NOMO-1 treated with dmso at 0.1 percent for 144 hours (cell line): Measurements from ENCODE around the gene BCKDK.
"Not testable (repeated sequence)": the region's sequence is repeated elsewhere in the genome, so short reads cannot be mapped to it uniquely, and the experiment has no call there.

Experiments used
- DNase-seq: peaks from one replicate; lab custom pipeline; 2025; ENCODE audit not compliant: unreplicated experiment; lab: John Stamatoyannopoulos, UW

The BCKDK gene

GRCh38 chr16:31094424-31095120, 13.6 kb upstream of the BCKDK start, which contains the start of gene VKORC1:
TSS of gene VKORC1 (minus strand) at chr16:31094797. CDS start at chr16:31094729, 68 bp downstream.
- DNase-seq = peak; percentile 98

GRCh38 chr16:31099860-31100638, 8.1 kb upstream of the BCKDK start:
- no peak for DNase-seq

GRCh38 chr16:31100876-31101641, 7.1 kb upstream of the BCKDK start:
- DNase-seq = not testable (repeated sequence)

GRCh38 chr16:31105677-31106213, 2.4 kb upstream of the BCKDK start:
- DNase-seq = peak; percentile 78

- DNase-seq = no peak
Observed at GRCh38 chr16:31106509-31107464, 1.4 kb upstream of the BCKDK start.

GRCh38 chr16:31107465-31107867, 720 bp upstream of the BCKDK start:
- DNase-seq = no peak

GRCh38 chr16:31108794-31109558, 790 bp downstream of the BCKDK start:
- DNase-seq = no peak

GRCh38 chr16:31109622-31110021, 1.4 kb downstream of the BCKDK start:
- DNase-seq = no peak

- DNase-seq = no peak
Observed at GRCh38 chr16:31110106-31111034, 2.2 kb downstream of the BCKDK start.

GRCh38 chr16:31111881-31112466, 3.8 kb downstream of the BCKDK start:
- no peak for DNase-seq

GRCh38 chr16:31112711-31113110, 4.5 kb downstream of the BCKDK start:
- no peak for DNase-seq

GRCh38 chr16:31113121-31114120, 5.2 kb downstream of the BCKDK start:
- DNase-seq = peak; percentile 47

GRCh38 chr16:31114468-31114867, 6.3 kb downstream of the BCKDK start:
- DNase-seq = no peak

- DNase-seq = peak; percentile 98
Observed at GRCh38 chr16:31117384-31118222, 9.4 kb downstream of the BCKDK start, which contains the start of gene KAT8. TSS of gene KAT8 (plus strand) at chr16:31117664. CDS start at chr16:31117682, 18 bp downstream.

- DNase-seq = no peak
Observed at GRCh38 chr16:31118223-31119155, 10.3 kb downstream of the BCKDK start.
